Sigmoid colon (tissue), 4 donors: ENCODE results near the gene MAP4.

Experiments used
- CTCF ChIP-seq, 4 experiments: fragments of 450-650 bp in 3 of 4; fragments of 200-600 bp in 1 of 4; IDR thresholded peaks; one replicate each; pipeline ENCODE4 v1.5.1; 2016 to 2019; ENCODE audit warnings: antibody characterized with exemption in 4 of 4, mild to moderate bottlenecking in 3 of 4, moderate library complexity in 2 of 4
- EP300 ChIP-seq, 4 donors: sonication (generic); formaldehyde crosslinking; IDR thresholded peaks; one replicate each; pipeline ENCODE4 v1.6.1; 2017; ENCODE audit warnings: antibody characterized with exemption in 4 of 4
- POLR2A ChIP-seq, 2 donors: fragments of 450-650 bp; IDR thresholded peaks; one replicate each; pipeline ENCODE4 v1.6.1; 2016; ENCODE audit warnings: antibody characterized with exemption in 2 of 2, mild to moderate bottlenecking in 2 of 2, moderate library complexity in 2 of 2
- POLR2AphosphoS5 ChIP-seq, 4 donors: sonication (generic); formaldehyde crosslinking; IDR thresholded peaks; one replicate each; pipeline ENCODE4 v1.6.1; 2017; ENCODE audit warnings: antibody characterized with exemption in 4 of 4

- no peak for TF ChIP-seq POLR2A (IDR thresholded peaks at IDR 0.05)
- no peak for TF ChIP-seq CTCF (IDR thresholded peaks at IDR 0.05)
- TF ChIP-seq POLR2AphosphoS5 (IDR thresholded peaks at IDR 0.05) = no peak
- no peak for TF ChIP-seq EP300 (IDR thresholded peaks at IDR 0.05)
Measured at GRCh38 chr3:47961815-47962606, 54.2 kb downstream of the MAP4 start.
